Peyer's patch (tissue), 4 donors: Measurements from ENCODE around the gene TMEM38A.

Experiments
- CTCF ChIP-seq, 6 experiments: fragments of 450-650 bp in 4 of 6; fragments of 200-600 bp in 2 of 6; sonication (generic) in 1 of 6; IDR thresholded peaks; one replicate each; pipeline ENCODE4 v1.5.1; 2017 to 2019; ENCODE audit warnings: antibody characterized with exemption in 6 of 6, mild to moderate bottlenecking in 3 of 6, moderate library complexity in 1 of 6
- POLR2A ChIP-seq, 2 donors: fragments of 450-650 bp; IDR thresholded peaks; one replicate each; pipeline ENCODE4 v1.5.1; 2017; ENCODE audit warnings: antibody characterized with exemption in 2 of 2, mild to moderate bottlenecking in 2 of 2, moderate library complexity in 2 of 2

GRCh38 chr19:16703677-16704076 is 42.7 kb downstream of the TMEM38A start:
- no peak for TF ChIP-seq CTCF (IDR thresholded peaks at IDR 0.05)
- no peak for TF ChIP-seq POLR2A (IDR thresholded peaks at IDR 0.05)
